ENCODE measurements around the gene ZC3H4.
A peak's percentile ranks its signal among the peaks of the same experiment; 100 is the strongest.

Gene ZC3H4

DNA sequence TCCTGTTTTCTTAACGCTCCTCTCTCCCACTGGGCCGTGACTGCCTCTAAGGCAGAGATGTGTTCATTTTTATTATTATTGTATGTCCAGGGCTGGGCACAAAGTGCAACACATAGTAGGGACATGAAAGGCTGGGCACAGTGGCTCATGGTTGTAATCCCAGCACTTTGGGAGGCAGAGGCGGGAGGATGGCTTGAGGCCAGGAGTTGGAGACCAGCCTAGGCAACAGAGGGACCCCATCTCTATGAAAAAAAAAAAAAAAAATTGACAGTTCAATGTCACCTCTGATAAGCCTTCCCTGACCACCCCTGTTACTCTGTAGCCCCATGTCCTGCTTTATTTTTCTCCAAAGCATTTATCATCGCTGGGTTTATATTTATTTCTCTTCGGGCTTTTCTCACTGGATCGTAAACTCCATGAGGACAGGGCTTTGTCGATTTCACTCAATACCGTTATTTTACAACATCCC, 16.6 kb upstream of the ZC3H4 start:
- H3K27me3 ChIP-seq (ENCODE audit: control insufficient read depth, insufficient read depth, low read length), result no peaks in the 10 kb centered on the region
- no peak overlapping the region for H3K27ac ChIP-seq (ENCODE audit: low read depth, low read length)
- peaks cover 3% of the 10 kb centered on the region for H3K4me1 ChIP-seq (ENCODE audit: control insufficient read depth, insufficient read depth, low read length)
- peak overlapping the region; percentile 14 for H3K4me3 ChIP-seq (ENCODE audit: low read length)
- no peak overlapping the region for H3K9ac ChIP-seq (ENCODE audit: low read length)
- H3K36me3 ChIP-seq (ENCODE audit: control insufficient read depth, insufficient read depth, low read length), result no peaks in the 10 kb centered on the region

DNA sequence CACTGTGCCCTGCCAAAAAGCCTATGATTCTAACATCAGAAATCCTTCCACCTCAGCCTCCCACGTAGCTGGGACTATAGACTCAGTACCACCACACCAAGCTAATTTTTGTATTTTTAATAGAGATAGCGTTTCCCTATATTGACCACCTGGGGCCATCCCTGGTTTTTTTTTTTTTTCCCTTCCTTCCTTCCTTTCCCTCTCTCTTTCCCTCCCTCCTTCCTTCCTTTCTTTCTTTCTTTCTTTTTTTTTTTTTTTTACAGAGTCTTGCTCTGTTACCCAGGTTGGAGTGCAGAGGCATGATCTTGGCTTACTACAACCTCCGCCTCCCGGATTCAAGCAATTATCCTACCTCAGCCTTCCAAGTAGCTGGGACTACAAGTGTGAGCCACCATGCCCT, 16.0 kb upstream of the ZC3H4 start:
- H3K4me1 ChIP-seq (ENCODE audit: control insufficient read depth, insufficient read depth, low read length), result peaks cover 6% of the 10 kb centered on the region
- no peaks in the 10 kb centered on the region for H3K27me3 ChIP-seq (ENCODE audit: control insufficient read depth, insufficient read depth, low read length)
- H3K9ac ChIP-seq (ENCODE audit: low read length), result no peak overlapping the region
- H3K36me3 ChIP-seq (ENCODE audit: control insufficient read depth, insufficient read depth, low read length), result no peaks in the 10 kb centered on the region
- no peak overlapping the region for H3K27ac ChIP-seq (ENCODE audit: low read depth, low read length)
- H3K4me3 ChIP-seq (ENCODE audit: low read length), result no peak overlapping the region

DNA sequence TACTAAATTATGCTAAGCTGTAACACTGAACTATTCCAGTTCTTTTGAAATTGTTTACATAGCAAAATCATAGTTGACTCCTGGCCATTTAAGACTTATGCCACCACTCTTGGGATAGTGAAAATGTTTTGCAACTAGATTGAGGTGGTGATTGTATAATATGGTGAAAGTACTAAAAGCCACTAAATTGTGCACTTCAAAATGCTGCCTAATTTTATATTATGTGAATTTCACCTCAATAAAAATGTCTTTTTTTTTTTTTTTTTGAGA, 12.0 kb upstream of the ZC3H4 start:
- Histone ChIP-seq H3K4me1 (ENCODE audit: control insufficient read depth, insufficient read depth, low read length) (peaks cover 4% of the 10 kb centered on the region), H3K9ac (ENCODE audit: low read length) (no peak overlapping the region), H3K27me3 (ENCODE audit: control insufficient read depth, insufficient read depth, low read length) (no peaks in the 10 kb centered on the region), H3K36me3 (ENCODE audit: control insufficient read depth, insufficient read depth, low read length) (no peaks in the 10 kb centered on the region), H3K4me3 (ENCODE audit: low read length) (no peak overlapping the region), H3K27ac (ENCODE audit: low read depth, low read length) (no peak overlapping the region)

DNA sequence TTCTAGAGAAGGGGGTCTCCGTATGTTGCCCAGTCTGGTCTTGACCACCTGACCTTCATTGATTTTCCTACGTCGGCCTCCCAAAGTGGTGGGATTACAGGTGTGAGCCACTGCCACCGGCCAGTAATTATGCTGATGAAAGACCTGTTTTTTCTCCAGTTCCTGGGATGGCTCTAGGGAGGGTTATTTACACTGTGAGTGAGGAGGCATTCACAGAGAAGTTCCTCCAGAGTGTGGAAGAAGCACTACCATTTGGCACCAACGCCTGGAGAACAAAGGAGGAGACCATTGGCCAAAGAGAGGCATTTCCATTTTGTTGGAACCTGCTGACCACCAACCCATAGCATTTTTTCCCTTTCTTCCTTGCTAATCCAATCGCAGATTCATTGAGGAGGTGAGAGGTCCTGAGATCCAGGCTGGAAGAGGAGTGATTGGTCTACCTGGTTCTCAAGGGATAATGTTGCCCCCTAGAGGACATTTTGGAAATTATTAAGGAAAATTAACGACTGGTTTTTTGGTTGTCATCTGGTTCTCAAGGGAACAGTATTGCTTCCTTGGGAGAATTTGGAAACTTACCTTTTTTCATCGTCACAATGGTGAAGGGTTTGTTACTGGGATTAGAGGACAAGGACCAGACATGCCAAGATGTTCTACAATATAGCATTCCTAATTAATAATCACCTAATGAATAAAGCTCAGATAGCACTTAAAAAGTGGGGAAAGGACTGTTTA, 11.5 kb upstream of the ZC3H4 start:
- Histone ChIP-seq H3K9ac (ENCODE audit: low read length) (no peak overlapping the region), H3K4me3 (ENCODE audit: low read length) (no peak overlapping the region), H3K36me3 (ENCODE audit: control insufficient read depth, insufficient read depth, low read length) (no peaks in the 10 kb centered on the region), H3K27ac (ENCODE audit: low read depth, low read length) (no peak overlapping the region), H3K27me3 (ENCODE audit: control insufficient read depth, insufficient read depth, low read length) (no peaks in the 10 kb centered on the region), H3K4me1 (ENCODE audit: control insufficient read depth, insufficient read depth, low read length) (peaks cover 4% of the 10 kb centered on the region)

DNA sequence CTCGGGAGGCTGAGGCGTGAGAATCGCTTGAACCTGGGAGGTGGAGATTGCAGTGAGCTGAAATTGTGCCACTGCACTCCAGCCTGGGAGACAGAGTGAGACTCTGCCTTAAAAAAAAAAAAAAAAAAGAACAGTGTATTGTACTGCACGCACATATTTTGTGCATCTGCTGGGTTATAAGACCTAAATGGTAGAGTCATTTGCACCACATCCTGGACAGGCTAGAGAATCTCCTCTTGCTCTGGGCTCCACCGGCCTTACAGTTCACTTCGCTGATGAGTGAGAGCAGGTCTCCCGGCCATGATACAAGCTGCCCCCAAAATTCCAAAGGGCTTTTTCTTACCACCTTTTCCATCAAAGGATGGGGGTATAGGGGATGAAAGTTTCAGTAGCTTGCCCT, 9.8 kb upstream of the ZC3H4 start:
- H3K4me3 ChIP-seq (ENCODE audit: low read length), result no peak overlapping the region
- no peak overlapping the region for H3K27ac ChIP-seq (ENCODE audit: low read depth, low read length)
- no peaks in the 10 kb centered on the region for H3K27me3 ChIP-seq (ENCODE audit: control insufficient read depth, insufficient read depth, low read length)
- peaks cover 4% of the 10 kb centered on the region for H3K4me1 ChIP-seq (ENCODE audit: control insufficient read depth, insufficient read depth, low read length)
- no peak overlapping the region for H3K9ac ChIP-seq (ENCODE audit: low read length)
- H3K36me3 ChIP-seq (ENCODE audit: control insufficient read depth, insufficient read depth, low read length), result no peaks in the 10 kb centered on the region

DNA sequence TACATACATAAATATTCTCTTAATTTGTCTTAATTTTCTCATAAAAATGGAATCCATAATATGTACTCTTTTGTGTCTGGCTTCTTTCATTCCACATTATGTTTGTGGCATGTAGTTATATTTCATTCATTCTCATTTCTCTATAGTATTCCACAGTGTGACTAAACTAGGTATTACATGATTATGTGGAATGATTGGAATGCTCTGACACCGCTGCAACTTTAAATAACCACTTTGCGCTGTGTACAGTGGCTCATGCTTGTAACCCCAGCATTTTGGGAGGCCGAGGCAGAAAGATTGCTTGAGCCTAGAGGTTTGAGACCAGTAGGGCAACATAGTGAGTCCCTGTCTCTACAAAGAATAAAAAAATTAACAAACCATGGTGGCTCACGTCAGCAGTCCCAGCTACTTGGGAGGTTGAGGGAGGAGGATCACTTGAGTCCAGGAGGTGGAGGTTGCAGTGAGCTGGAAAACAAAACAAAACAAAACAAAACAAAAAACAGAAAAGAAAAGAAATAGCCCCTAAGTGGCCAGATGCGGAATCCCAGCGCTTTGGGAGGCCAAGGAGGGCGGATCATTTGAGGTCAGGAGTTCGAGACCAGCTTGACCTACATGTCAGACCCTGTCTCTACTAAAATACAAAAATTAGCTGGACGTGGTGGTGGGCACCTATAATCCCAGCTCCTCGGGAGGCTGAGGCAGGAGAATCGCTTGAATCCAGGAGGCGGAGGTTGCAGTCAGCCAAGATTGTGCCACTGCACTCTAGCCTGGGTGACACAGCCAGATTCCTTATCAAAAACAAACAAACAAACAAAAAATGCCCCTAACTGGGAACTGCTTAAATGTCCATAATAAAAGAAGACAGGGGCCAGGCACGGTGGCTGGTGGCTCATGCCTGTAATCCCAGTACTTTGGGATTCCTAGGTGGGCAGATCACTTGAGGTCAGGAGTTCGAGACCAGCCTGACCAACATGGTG, 9.1 kb upstream of the ZC3H4 start:
- Histone ChIP-seq H3K36me3 (ENCODE audit: control insufficient read depth, insufficient read depth, low read length) (no peaks in the 10 kb centered on the region), H3K4me3 (ENCODE audit: low read length) (no peak overlapping the region), H3K27ac (ENCODE audit: low read depth, low read length) (no peak overlapping the region), H3K27me3 (ENCODE audit: control insufficient read depth, insufficient read depth, low read length) (no peaks in the 10 kb centered on the region), H3K9ac (ENCODE audit: low read length) (no peak overlapping the region), H3K4me1 (ENCODE audit: control insufficient read depth, insufficient read depth, low read length) (peaks cover 4% of the 10 kb centered on the region)

DNA sequence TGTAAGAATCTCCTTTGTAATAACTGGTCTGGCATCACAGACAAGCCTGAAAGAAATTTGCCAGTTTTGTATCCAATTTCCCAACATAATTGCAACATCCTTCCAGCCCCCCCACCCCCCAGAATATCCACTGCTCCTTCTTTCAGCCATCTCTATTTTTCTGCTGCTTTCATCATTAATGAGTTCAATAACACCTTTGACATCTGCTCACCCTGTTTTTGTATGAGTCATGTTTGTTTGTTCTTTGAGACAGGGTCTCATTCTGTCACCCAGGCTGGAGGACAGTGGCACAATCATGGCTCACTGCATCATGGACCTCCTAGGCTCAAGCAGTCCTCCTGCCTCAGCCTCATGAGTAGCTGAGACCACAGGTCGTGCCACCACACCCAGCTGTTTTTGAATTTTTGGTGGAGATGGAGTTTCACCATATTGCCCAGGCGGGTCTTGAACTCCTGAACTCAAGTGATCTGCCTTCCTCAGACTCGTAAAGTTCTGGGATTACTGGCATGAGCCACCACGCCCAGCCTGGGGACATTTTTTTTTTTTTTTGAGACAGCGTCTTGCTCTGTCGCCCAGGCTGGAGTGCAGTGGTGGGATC, 7.0 kb upstream of the ZC3H4 start:
- Histone ChIP-seq H3K27ac (ENCODE audit: low read depth, low read length) (no peak overlapping the region), H3K9ac (ENCODE audit: low read length) (no peak overlapping the region), H3K4me3 (ENCODE audit: low read length) (no peak overlapping the region), H3K4me1 (ENCODE audit: control insufficient read depth, insufficient read depth, low read length) (peaks cover 4% of the 10 kb centered on the region), H3K36me3 (ENCODE audit: control insufficient read depth, insufficient read depth, low read length) (no peaks in the 10 kb centered on the region), H3K27me3 (ENCODE audit: control insufficient read depth, insufficient read depth, low read length) (no peaks in the 10 kb centered on the region)

DNA sequence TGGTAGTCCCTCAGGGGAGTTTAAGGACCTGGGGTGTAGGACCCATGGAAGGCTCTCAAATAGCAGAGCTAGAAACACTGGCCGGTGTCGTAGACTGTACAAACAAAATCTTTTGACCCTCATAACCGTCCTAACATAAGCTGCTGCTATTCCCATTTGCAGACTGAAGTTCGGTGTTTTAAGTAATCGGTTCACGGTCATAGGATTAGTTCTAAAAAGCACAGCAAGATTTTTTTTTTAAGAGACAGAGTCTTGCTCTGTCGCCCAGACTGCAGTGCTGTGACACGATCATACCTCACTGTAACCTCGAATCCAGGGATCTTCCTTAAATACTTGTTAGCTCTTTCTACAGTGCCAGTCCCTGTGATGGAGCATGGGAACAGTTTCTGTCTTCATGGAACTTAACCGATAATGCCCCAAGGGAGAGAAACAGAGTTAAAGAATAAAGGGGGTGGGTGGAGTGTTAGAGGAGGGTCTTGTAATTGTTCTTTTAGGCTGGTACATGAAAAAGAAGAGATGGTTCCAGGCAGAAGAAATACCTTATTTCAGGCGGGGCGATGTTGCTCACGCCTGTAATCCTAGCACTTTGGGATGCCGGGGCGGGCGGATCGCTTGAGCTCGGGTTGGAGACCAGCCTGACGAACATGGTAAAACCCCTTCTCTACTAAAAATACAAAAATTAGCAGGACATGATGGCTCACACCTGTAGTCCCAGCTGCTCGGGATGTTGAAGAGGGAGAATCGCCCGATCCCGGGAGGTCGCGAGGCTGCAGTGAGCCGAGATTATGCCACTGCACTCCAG, 475 bp upstream of the ZC3H4 start:
- H3K4me1 ChIP-seq (ENCODE audit: control insufficient read depth, insufficient read depth, low read length), result peaks cover 9% of the 10 kb centered on the region
- H3K27me3 ChIP-seq (ENCODE audit: control insufficient read depth, insufficient read depth, low read length), result no peaks in the 10 kb centered on the region
- H3K9ac ChIP-seq (ENCODE audit: low read length), result peak overlapping the region; percentile 60
- H3K27ac ChIP-seq (ENCODE audit: low read depth, low read length), result peak overlapping the region; percentile 100
- H3K36me3 ChIP-seq (ENCODE audit: control insufficient read depth, insufficient read depth, low read length), result no peaks in the 10 kb centered on the region
- peak overlapping the region; percentile 89 for H3K4me3 ChIP-seq (ENCODE audit: low read length)

DNA sequence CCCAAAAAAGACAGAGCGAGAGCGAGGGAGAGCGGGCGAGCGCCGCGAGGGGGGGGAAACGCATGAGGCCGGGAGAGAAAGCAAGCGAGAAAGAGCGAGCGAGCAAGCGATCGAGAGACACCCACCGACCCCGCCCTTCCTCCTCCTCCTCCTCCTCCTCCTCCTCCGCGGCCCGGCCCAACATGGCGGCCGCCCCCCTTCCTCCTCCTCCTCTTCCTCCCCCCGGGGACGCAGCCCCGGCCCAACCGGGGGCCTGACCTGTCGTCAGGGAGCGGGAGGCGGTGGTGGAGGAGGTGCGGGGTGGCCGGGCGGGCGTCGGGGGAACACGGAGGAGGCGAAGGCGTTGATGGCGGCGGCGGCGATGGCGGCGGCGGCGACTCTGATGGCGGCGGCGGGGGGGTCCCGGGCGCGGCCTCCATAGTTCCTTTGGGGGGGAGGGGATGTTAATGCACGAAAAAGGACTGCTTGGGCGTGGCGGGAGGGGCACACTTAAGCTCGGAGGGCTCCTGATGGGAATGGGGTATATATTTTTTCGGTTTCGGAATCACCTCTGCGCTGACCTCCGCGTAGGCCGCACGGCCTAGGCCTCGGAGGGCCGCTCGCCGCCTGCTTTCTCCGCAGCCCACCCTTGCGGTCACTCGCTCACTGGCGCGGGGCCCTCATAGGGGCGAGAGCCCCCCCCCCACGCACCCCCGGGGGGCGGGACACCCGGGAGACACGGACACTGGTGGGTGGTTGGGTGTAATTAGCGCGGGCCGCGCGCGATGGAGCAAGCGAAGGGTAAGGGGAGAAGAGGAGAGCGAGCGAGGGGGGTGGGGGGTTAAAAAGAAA, 1.2 kb downstream of the ZC3H4 start:
- Histone ChIP-seq H3K4me1 (ENCODE audit: control insufficient read depth, insufficient read depth, low read length) (peaks cover 14% of the 10 kb centered on the region), H3K36me3 (ENCODE audit: control insufficient read depth, insufficient read depth, low read length) (no peaks in the 10 kb centered on the region)

DNA sequence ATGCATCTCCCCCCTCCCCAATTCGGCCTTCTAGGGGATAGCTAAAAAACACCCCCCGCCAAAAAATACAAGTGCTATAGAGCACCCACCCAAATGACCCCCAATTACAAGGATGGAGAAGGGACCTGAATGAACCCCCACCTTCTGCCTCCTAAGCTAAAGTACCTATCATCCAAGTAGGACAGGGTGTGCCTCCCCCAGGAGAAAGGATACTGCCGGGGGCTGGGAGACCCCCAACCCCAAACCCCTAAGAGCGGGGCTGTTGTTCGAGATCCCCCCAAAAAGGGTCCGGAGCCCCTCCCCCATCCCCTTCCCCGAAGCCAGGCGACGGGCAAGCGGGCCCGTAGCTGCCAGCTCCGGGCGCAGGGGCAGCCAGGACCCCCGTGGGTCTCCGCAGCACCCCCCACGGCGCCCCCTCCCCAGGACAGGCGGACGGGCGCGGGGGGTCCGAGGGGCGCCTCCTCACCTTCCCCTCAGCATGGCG, 1.9 kb downstream of the ZC3H4 start:
- H3K36me3 ChIP-seq (ENCODE audit: control insufficient read depth, insufficient read depth, low read length), result no peaks in the 10 kb centered on the region
- H3K9ac ChIP-seq (ENCODE audit: low read length), result peak overlapping the region; percentile 99
- H3K4me3 ChIP-seq (ENCODE audit: low read length), result peak overlapping the region; percentile 91
- no peaks in the 10 kb centered on the region for H3K27me3 ChIP-seq (ENCODE audit: control insufficient read depth, insufficient read depth, low read length)
- peaks cover 20% of the 10 kb centered on the region for H3K4me1 ChIP-seq (ENCODE audit: control insufficient read depth, insufficient read depth, low read length)
- peak overlapping the region; percentile 100 for H3K27ac ChIP-seq (ENCODE audit: low read depth, low read length)

More for the DNA sequence above, 1.2 kb downstream of the ZC3H4 start:
- Histone ChIP-seq H3K4me3 (ENCODE audit: low read length) (peak overlapping the region; percentile 91), H3K27me3 (ENCODE audit: control insufficient read depth, insufficient read depth, low read length) (no peaks in the 10 kb centered on the region), H3K9ac (ENCODE audit: low read length) (peak overlapping the region; percentile 99), H3K27ac (ENCODE audit: low read depth, low read length) (peak overlapping the region; percentile 100)

DNA sequence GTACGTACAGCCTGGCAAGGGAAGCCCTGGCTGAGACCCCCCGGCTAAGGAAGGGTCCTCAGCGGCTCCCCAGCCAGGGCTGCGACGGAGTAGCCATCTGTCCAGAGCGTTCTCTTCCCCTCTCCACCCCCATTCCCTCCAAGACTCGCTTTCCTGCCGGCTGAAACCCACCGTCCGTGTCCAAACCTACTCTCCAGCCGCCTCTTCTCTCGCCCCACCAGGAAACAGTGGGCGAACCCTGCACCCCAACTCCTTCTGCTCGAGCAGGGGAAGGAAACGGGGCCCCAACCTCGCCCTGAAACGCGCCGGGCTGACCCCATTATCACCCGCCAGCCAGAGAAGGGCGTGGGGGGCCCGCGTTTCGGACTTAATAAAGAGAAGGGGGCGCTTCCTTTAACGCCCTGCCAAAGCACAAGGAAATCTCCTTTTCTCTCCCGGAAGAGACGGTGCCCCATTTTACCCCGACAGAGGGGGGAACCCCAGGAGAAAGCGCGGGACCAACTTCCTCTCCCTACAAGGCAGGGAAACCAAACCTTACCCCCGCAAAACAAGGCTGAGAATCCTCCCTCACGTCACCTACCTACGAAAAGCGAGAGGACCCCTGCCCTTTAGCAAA, 2.5 kb downstream of the ZC3H4 start:
- H3K4me1 ChIP-seq (ENCODE audit: control insufficient read depth, insufficient read depth, low read length), result peaks cover 26% of the 10 kb centered on the region

More for the DNA sequence above, 2.5 kb downstream of the ZC3H4 start:
- Histone ChIP-seq H3K4me3 (ENCODE audit: low read length) (peak overlapping the region; percentile 91), H3K9ac (ENCODE audit: low read length) (peak overlapping the region; percentile 99), H3K36me3 (ENCODE audit: control insufficient read depth, insufficient read depth, low read length) (no peaks in the 10 kb centered on the region), H3K27me3 (ENCODE audit: control insufficient read depth, insufficient read depth, low read length) (no peaks in the 10 kb centered on the region), H3K27ac (ENCODE audit: low read depth, low read length) (peak overlapping the region; percentile 100)

All from rectal smooth muscle tissue (tissue), 1 donor.